ENCODE measurements around the gene CLINT1. TPM values are rescaled to one million over a fixed set of nuclear protein-coding genes. Genes with fewer than 3 reads are reported as not detected.
A peak's percentile ranks its signal among the peaks of the same experiment; 100 is the strongest.

Gene CLINT1
- total and polyA plus RNA-seq, 3 experiments from 2014 or later = 72.3 to 91.1 (median 73.1) TPM

DNA sequence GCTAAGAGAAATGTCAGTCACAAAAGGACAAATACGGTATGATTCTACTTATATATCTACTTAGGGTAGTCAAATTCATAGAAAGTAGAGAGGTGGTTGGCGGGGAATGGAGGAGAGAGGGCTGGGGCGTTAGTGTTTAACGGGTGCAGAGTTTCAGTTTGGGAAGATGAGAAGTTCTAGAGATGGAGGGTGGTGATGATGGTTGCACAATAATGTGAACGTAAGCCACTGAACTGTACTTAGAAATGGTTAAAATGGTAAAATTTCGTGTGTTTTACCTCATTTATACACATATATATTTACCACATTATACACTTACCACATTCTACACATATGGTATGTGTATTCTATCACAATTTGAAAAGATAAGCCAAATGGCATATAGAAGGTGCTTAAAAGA lies 79.7 kb downstream of the CLINT1 start:
- Mint-ChIP-seq H3K4me1 (no peaks in the 10 kb centered on the region), H3K36me3 (peaks cover 0 to 2% (median 0%) of the 10 kb centered on the region in 3 donors), H3K27me3 (no peaks in the 10 kb centered on the region), H3K4me3 (no peak overlapping the region), H3K27ac (no peak overlapping the region), H3K9me3 (no peaks in the 10 kb centered on the region)
- Histone ChIP-seq H3K9me3 (ENCODE audit: low read length) (no peaks in the 10 kb centered on the region), H3K4me3 (ENCODE audit: low read length) (no peak overlapping the region), H3K4me1 (ENCODE audit: insufficient read depth, low read length) (no peaks in the 10 kb centered on the region), H3K27me3 (ENCODE audit: insufficient read depth, low read length, poor library complexity, severe bottlenecking) (no peaks in the 10 kb centered on the region), H3K36me3 (ENCODE audit: insufficient read depth, low read length) (no peaks in the 10 kb centered on the region), H3K27ac (ENCODE audit: low read depth, low read length) (no peak overlapping the region)
- ChIA-PET POLR2A (no interaction called here), CTCF (no interaction called here)
- DNase-seq = no peak

DNA sequence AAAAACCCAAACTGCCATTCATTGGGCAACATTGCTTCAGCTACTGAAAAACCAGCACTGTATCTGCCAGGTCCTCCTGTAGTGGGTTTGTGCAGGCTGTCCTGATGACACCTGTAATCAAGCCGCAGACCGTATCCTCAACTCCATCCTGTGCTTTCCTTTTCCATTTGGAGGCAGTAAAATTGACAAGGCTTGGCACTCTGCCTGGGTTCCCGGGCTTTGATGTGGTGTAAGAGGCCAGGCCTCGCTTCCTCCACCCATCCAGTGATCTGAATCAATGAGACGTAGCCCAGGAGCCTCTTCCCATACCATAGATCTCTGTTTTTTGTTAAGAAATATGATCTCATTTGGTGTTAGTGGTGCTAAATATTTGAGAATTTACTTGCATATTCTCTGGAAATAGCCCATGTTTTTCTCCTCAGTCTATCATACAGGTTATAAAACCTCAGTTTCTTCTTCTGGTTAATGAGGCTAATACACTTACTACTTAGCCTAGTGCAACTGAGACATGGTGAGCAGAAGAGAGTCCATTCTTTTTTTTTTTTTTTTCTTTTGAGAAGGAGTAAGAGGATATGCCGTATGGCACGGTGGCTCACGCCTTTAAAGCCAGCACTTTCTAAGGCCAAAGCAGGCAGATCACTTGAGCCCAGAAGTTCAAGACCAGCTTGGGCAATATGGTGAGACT lies 80.7 kb downstream of the CLINT1 start:
- H3K27me3 ChIP-seq (ENCODE audit: insufficient read depth, low read length, poor library complexity, severe bottlenecking) = no peaks in the 10 kb centered on the region
- no peak overlapping the region for H3K4me3 ChIP-seq (ENCODE audit: low read length)
- POLR2A ChIA-PET = no interaction called here
- Mint-ChIP-seq H3K4me1 (no peaks in the 10 kb centered on the region), H3K9me3 (no peaks in the 10 kb centered on the region), H3K36me3 (no peaks in the 10 kb centered on the region), H3K27me3 (peaks cover 0 to 2% of the 10 kb centered on the region in 2 donors), H3K27ac (no peak overlapping the region), H3K4me3 (no peak overlapping the region)
- CTCF ChIA-PET = no interaction called here
- no peaks in the 10 kb centered on the region for H3K4me1 ChIP-seq (ENCODE audit: insufficient read depth, low read length)
- no peak for DNase-seq
- no peak overlapping the region for H3K27ac ChIP-seq (ENCODE audit: low read depth, low read length)
- H3K36me3 ChIP-seq (ENCODE audit: insufficient read depth, low read length) = no peaks in the 10 kb centered on the region
- no peaks in the 10 kb centered on the region for H3K9me3 ChIP-seq (ENCODE audit: low read length)

DNA sequence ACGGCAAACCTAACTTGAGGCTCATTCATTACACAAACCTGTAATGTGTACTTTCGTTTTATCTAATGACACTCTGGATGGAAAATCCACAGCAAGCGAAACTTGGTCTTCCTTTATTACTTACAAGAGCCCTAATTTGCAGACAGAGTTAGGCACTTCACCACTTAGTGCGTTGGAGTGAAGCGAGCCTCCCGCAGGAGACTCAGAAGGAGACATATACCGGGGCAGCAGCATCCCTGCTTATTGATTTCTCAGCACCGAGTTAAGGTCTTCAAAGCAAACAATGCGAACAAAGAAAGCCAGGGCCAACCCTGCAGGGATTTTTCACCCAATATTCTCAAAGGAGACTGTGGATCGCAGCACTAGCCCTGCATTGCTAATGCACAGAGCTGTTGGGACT lies 86.8 kb downstream of the CLINT1 start:
- Mint-ChIP-seq H3K27ac (peak overlapping the region in 2 of 8 donors; percentile 4 to 36), H3K36me3 (no peaks in the 10 kb centered on the region), H3K9me3 (peaks cover 0 to 3% (median 0%) of the 10 kb centered on the region in 5 donors), H3K27me3 (peaks cover 2 to 18% of the 10 kb centered on the region in 2 donors), H3K4me1 (peaks cover 2 to 5% (median 5%) of the 10 kb centered on the region in 3 donors), H3K4me3 (peak overlapping the region in 5 of 7 donors; percentile 29 to 59 (median 41))
- ChIA-PET POLR2A (no interaction called here), CTCF (interaction anchor here (1.6 kb wide), 1 partner anchor 29 kb away, joined by 4 read pairs; no protein-coding TSS in a partner anchor)
- Histone ChIP-seq H3K27ac (ENCODE audit: low read depth, low read length) (no peak overlapping the region), H3K9me3 (ENCODE audit: low read length) (no peaks in the 10 kb centered on the region), H3K4me1 (ENCODE audit: insufficient read depth, low read length) (no peaks in the 10 kb centered on the region), H3K36me3 (ENCODE audit: insufficient read depth, low read length) (no peaks in the 10 kb centered on the region), H3K4me3 (ENCODE audit: low read length) (no peak overlapping the region), H3K27me3 (ENCODE audit: insufficient read depth, low read length, poor library complexity, severe bottlenecking) (no peaks in the 10 kb centered on the region)
- no peak for DNase-seq

DNA sequence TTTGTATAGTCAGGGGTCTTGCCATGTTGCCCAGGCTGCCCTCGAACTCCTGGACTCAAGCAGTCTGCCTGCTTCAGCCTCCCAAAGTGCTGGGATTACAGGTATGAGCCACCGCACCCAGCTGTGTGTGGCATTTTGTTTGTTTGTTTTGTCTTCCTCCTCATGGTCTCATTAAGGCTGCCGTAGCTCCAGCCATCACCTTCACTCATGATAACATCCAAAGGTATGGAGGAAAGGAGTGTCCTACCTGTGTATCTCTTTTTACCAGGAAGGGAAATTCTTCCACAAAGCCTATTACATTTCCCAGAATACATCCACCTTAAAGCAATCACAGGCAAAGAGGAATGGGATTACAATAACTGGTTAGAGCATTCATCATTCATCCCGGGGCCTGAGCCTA lies 88.3 kb downstream of the CLINT1 start:
- peaks cover 0 to 3% (median 0%) of the 10 kb centered on the region in 5 donors for H3K9me3 Mint-ChIP-seq
- Histone ChIP-seq H3K36me3 (ENCODE audit: insufficient read depth, low read length) (no peaks in the 10 kb centered on the region), H3K4me3 (ENCODE audit: low read length) (no peak overlapping the region), H3K9me3 (ENCODE audit: low read length) (no peaks in the 10 kb centered on the region), H3K4me1 (ENCODE audit: insufficient read depth, low read length) (no peaks in the 10 kb centered on the region), H3K27me3 (ENCODE audit: insufficient read depth, low read length, poor library complexity, severe bottlenecking) (no peaks in the 10 kb centered on the region), H3K27ac (ENCODE audit: low read depth, low read length) (no peak overlapping the region)
- ChIA-PET CTCF (interaction anchor here (1.1 kb wide), 1 partner anchor 9 kb away, joined by 3 read pairs; no protein-coding TSS in a partner anchor), POLR2A (no interaction called here)
- peaks cover 2 to 5% (median 5%) of the 10 kb centered on the region in 3 donors for H3K4me1 Mint-ChIP-seq
- H3K27me3 Mint-ChIP-seq = peaks cover 2 to 18% of the 10 kb centered on the region in 2 donors
- H3K36me3 Mint-ChIP-seq = no peaks in the 10 kb centered on the region
- no peak overlapping the region for H3K4me3 Mint-ChIP-seq
- DNase-seq = no peak
- H3K27ac Mint-ChIP-seq = no peak overlapping the region

DNA sequence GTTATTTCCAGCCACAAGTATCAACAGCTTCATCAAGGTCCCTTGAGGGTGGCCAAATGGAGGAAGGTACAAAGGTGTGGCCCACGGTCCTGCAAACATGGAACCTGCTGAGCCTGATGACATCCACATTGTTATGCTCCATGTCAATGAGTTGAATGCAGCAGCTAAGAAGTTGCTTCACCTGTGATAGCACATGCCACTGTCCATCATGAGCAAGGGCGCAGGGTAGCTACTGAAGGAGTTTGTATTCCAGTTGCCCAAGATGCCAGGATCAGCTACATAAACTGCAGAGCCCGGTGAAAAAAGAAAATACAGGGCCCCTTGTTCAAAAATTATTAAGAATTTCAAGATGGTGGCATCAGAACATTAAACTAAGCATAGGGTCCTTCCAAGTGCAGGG lies 91.3 kb downstream of the CLINT1 start:
- H3K9me3 Mint-ChIP-seq = peaks cover 0 to 3% (median 0%) of the 10 kb centered on the region in 5 donors
- peaks cover 2 to 5% (median 5%) of the 10 kb centered on the region in 3 donors for H3K4me1 Mint-ChIP-seq
- ChIA-PET POLR2A (no interaction called here), CTCF (no interaction called here)
- Histone ChIP-seq H3K9me3 (ENCODE audit: low read length) (no peaks in the 10 kb centered on the region), H3K27me3 (ENCODE audit: insufficient read depth, low read length, poor library complexity, severe bottlenecking) (no peaks in the 10 kb centered on the region), H3K4me3 (ENCODE audit: low read length) (no peak overlapping the region), H3K4me1 (ENCODE audit: insufficient read depth, low read length) (no peaks in the 10 kb centered on the region), H3K27ac (ENCODE audit: low read depth, low read length) (no peak overlapping the region), H3K36me3 (ENCODE audit: insufficient read depth, low read length) (no peaks in the 10 kb centered on the region)
- H3K27me3 Mint-ChIP-seq = peaks cover 2 to 14% of the 10 kb centered on the region in 2 donors
- DNase-seq = no peak
- no peaks in the 10 kb centered on the region for H3K36me3 Mint-ChIP-seq
- H3K4me3 Mint-ChIP-seq = no peak overlapping the region
- H3K27ac Mint-ChIP-seq = no peak overlapping the region

DNA sequence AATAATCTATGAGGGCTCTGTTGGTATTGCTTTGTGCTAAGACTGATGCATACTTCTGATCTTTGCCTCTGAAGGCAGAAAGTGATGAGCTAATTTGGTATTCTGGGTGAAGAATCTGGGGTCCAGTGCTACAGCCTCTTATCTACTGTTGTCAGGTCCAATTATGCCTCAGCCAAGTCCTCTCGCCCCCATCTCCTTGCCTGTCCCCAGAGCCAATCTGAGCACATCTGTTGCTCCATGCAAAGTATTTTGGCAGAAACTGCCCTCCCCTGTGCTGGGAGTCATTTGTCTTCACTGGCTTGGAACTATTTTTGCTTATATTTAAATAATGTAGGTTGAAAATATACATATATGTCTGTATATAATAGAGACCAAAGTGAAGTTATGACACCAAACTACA lies 92.0 kb downstream of the CLINT1 start:
- Histone ChIP-seq H3K27ac (ENCODE audit: low read depth, low read length) (no peak overlapping the region), H3K27me3 (ENCODE audit: insufficient read depth, low read length, poor library complexity, severe bottlenecking) (no peaks in the 10 kb centered on the region), H3K9me3 (ENCODE audit: low read length) (no peaks in the 10 kb centered on the region), H3K4me1 (ENCODE audit: insufficient read depth, low read length) (no peaks in the 10 kb centered on the region), H3K36me3 (ENCODE audit: insufficient read depth, low read length) (no peaks in the 10 kb centered on the region), H3K4me3 (ENCODE audit: low read length) (no peak overlapping the region)
- H3K27me3 Mint-ChIP-seq = peaks cover 2 to 9% of the 10 kb centered on the region in 2 donors
- ChIA-PET CTCF (no interaction called here), POLR2A (no interaction called here)
- no peak overlapping the region for H3K27ac Mint-ChIP-seq
- DNase-seq = no peak
- peaks cover 0 to 3% (median under 1%) of the 10 kb centered on the region in 3 donors for H3K4me1 Mint-ChIP-seq
- H3K4me3 Mint-ChIP-seq = no peak overlapping the region
- H3K9me3 Mint-ChIP-seq = peaks cover 0 to 3% (median 0%) of the 10 kb centered on the region in 5 donors
- H3K36me3 Mint-ChIP-seq = no peaks in the 10 kb centered on the region

DNA sequence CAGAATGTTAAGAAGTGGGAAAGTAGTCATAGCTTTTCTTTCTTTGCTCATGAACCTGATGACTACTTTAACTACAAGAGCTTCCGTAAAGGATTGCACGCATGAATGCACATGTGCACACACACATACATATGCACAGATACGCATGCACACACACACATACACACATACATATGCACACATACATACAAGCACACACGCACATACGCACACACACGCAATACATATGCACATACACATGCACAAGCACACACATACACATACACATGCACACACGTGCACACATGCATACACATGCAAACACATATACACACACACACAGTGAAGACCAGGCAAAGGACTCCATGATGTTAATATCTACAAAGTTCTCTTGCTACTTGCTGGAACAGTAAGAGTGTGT lies 92.5 kb downstream of the CLINT1 start:
- CTCF ChIA-PET = no interaction called here
- peaks cover 0 to 5% (median 0%) of the 10 kb centered on the region in 3 donors for H3K4me1 Mint-ChIP-seq
- no peaks in the 10 kb centered on the region for H3K27me3 ChIP-seq (ENCODE audit: insufficient read depth, low read length, poor library complexity, severe bottlenecking)
- H3K36me3 Mint-ChIP-seq = peaks cover 0 to under 1% (median 0%) of the 10 kb centered on the region in 3 donors
- no peaks in the 10 kb centered on the region for H3K4me1 ChIP-seq (ENCODE audit: insufficient read depth, low read length)
- no peak overlapping the region for H3K4me3 Mint-ChIP-seq
- no peaks in the 10 kb centered on the region for H3K9me3 ChIP-seq (ENCODE audit: low read length)
- H3K27me3 Mint-ChIP-seq = peaks cover 2 to 9% of the 10 kb centered on the region in 2 donors
- no peak overlapping the region for H3K4me3 ChIP-seq (ENCODE audit: low read length)
- POLR2A ChIA-PET = no interaction called here
- H3K9me3 Mint-ChIP-seq = peaks cover 0 to 3% (median 0%) of the 10 kb centered on the region in 5 donors
- no peaks in the 10 kb centered on the region for H3K36me3 ChIP-seq (ENCODE audit: insufficient read depth, low read length)
- DNase-seq = no peak
- H3K27ac Mint-ChIP-seq = no peak overlapping the region
- no peak overlapping the region for H3K27ac ChIP-seq (ENCODE audit: low read depth, low read length)

DNA sequence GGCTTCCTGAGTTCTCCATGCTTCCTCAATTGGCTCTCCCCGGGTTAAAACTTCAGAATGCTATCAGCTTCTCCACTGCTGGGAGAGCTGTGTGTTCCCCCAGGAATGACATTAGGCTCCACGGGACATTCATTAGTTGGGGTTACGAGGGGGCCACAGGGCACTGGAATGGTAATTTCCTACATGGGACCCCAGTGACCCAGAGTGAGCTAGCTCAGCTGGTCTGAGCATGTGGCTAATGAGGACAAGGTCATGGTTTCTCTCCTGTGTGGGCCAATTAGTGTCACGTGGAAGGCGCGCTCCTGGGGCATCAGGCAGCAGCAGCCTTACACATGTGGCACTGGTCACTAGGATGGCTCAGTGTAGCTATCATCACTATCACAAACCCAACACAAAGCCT lies 94.4 kb downstream of the CLINT1 start:
- no peak overlapping the region for H3K4me3 Mint-ChIP-seq
- H3K36me3 ChIP-seq (ENCODE audit: insufficient read depth, low read length) = no peaks in the 10 kb centered on the region
- no peaks in the 10 kb centered on the region for H3K27me3 ChIP-seq (ENCODE audit: insufficient read depth, low read length, poor library complexity, severe bottlenecking)
- no peak overlapping the region for H3K27ac ChIP-seq (ENCODE audit: low read depth, low read length)
- H3K27me3 Mint-ChIP-seq = no peaks in the 10 kb centered on the region
- no peaks in the 10 kb centered on the region for H3K9me3 ChIP-seq (ENCODE audit: low read length)
- ChIA-PET POLR2A (no interaction called here), CTCF (interaction anchor here (1.1 to 2.1 kb wide), 5 partner anchors 10 to 310 kb away, joined by 3 to 6 read pairs (median 3); no protein-coding TSS in a partner anchor)
- no peak for DNase-seq
- H3K4me3 ChIP-seq (ENCODE audit: low read length) = no peak overlapping the region
- no peaks in the 10 kb centered on the region for H3K4me1 ChIP-seq (ENCODE audit: insufficient read depth, low read length)
- H3K4me1 Mint-ChIP-seq = peaks cover 0 to 5% (median 0%) of the 10 kb centered on the region in 3 donors
- H3K9me3 Mint-ChIP-seq = no peaks in the 10 kb centered on the region
- H3K36me3 Mint-ChIP-seq = peaks cover 0 to 11% (median 4%) of the 10 kb centered on the region in 3 donors
- no peak overlapping the region for H3K27ac Mint-ChIP-seq

All from CD8-positive, alpha-beta memory T cell (primary cell).